Effector CD4-positive, alpha-beta T cell (primary cell): ENCODE data around the gene SDHAF1.
A peak's percentile ranks its signal among the peaks of the same experiment; 100 is the strongest.
"Not testable (repeated sequence)": the region's sequence is repeated elsewhere in the genome, so short reads cannot be mapped to it uniquely, and the experiment has no call there.

Experiments
- DNase-seq: peaks from one replicate; pipeline ENCODE4 v3.0.0-alpha.2; 2020
- total RNA-seq: gene quantifications from one replicate; lab custom pipeline; 2026; lab: John Stamatoyannopoulos, UW

Gene SDHAF1, protein sequence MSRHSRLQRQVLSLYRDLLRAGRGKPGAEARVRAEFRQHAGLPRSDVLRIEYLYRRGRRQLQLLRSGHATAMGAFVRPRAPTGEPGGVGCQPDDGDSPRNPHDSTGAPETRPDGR
- total RNA-seq = 8.4 reads per million, percentile 28 among the genes with 10 or more reads in this experiment

DNA sequence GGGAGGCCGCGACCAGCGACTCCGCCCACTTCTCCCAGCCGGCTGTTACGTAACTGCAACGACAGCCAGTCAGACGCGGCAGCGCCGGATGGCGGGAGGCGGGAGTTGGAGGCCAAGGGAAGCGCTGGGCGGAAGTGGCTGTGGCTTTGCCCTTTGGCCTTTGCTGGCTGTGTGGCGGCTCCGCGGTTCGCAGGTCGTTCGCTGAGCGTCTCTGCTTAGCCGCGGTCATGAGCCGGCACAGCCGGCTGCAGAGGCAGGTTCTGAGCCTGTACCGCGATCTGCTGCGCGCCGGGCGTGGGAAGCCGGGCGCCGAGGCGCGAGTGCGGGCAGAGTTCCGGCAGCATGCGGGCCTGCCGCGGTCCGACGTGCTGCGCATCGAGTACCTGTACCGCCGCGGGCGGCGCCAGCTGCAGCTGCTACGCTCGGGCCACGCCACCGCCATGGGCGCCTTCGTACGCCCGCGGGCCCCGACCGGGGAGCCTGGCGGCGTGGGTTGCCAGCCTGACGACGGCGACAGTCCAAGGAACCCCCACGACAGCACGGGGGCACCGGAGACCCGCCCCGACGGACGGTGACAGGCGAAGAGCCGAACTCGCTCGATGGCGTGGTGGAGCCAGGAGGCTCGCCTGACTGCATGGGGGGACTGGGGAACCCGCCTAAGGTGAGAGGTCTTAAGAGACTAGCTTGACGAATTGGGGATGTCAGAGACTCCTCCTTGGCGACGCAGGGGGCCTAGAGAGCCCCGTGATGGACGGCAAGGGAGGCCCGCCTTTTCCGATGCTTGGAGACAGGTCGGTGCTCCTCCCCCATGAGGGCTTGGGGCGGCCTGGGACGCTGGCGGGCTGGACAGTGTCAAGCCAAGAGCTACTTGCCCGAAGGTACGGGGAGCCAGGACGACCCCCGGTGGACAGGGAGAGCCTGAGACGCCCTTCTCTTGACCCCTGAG is at the start of gene SDHAF1:
Gene SDHAF1 (plus strand): TSS at position 141 of the 946 bp plus-strand sequence. CDS start 87 bp downstream, at position 228.
- DNase-seq = peak; percentile 87

DNA sequence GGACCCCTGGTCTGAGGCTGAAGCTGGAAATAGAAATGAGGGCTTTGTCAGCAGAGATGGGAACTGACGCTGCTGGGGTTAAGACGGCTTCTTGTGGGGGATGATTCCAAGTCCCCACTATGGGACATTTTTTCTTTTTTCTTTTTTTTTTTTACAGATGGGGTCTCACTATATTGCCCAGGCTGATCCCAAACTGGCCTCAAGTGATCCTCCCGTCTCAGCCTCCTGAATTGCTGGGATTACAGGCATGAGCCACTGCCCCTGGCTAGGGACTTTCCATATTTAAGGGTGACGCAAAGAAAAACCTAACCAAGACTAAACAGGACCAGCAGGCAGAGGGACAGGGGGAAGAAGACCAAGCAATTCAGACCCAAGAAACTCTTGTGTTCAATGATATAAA is 48.8 kb upstream of the SDHAF1 start:
- DNase-seq = no peak

DNA sequence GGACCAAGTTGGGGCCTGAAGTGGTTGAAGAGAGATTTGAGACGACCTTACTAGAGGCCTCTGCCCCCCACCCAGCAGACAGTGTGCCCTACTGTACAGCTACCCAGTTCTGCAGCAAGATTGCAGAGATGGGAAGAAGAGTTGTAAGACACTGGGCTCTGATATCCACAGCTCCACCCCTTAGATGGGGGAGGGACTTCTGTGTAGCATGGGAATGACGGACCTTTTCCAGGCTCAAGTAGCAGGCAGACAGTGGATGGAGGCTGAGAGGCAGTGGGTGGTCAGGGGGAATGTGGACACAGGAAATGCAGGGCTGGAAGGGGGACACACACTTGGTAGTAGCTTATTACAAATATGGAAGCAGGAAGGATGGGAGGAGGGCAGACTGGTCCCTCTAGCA is 45.9 kb upstream of the SDHAF1 start:
- no peak for DNase-seq

DNA sequence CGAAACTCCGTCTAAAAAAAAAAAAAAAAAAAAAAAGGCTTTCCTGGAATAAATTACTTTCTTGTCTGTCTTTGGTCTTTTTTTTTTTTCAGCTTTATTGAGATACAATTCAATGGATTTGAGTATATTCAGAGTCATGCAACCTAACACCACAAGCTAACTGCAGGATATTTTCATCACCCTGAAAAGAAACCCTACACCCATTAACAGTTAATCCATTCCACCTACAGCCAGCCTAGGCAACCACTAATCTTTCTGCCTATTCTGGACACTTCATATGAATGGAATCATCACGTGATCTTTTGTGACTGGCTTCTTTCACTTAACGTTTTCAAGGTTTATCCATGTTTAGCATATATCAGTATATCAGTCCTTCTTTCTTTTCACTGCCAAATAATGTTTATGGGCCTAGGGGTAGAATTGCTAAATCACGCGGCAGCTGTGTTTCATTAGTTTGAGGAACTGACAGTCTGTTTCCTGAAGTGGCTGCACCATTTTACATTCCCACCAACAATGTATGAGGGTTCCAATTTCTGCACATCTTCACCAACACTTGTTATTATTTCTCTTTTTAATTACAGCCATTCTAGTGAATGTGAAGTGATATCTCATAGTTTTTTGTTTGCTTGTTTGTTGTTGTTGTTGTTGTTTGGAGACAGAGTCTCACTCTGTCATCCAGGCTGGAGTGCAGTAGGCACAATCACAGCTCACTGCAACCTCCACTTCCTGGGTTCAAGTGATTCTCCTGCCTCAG is 38.9 kb upstream of the SDHAF1 start:
- no peak for DNase-seq

DNA sequence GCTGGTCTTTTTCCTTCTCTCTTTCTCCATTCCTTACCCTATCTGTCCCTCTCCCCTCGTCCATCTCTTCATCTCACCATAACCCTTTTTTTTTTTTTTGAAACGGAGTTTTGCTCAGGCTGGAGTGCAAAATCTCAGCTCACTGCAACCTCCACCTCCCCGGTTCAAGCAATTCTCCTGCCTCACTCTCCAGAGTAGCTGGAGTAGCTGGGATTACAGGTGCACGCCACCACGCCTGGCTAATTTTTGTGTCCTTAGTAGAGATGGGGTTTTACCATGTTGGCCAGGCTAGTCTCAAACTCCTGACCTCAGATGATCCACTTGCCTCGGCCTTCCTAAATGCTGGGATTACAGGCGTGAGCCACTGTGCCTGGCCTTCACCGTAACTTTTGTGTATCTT is 37.6 kb upstream of the SDHAF1 start:
- not testable (repeated sequence) for DNase-seq

DNA sequence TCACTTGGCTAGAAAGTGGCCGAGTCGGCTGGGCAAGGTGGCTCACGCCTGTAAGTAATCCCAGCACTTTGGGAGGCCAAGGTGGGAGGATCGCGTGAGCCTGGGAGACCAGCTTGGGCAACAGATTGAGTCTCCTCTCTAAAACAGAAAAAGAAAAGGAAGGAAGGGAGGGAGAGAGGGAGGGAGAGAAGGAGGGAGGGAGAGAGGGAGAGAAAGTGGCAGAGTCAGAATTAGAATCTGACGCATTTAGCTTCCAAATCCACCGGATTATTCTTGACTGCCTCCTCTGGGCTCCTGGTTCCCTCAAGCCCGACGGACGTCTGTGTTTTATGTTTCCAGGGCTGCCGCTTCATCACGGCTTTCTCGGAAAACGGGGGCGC is 36.3 kb upstream of the SDHAF1 start:
- no peak for DNase-seq

DNA sequence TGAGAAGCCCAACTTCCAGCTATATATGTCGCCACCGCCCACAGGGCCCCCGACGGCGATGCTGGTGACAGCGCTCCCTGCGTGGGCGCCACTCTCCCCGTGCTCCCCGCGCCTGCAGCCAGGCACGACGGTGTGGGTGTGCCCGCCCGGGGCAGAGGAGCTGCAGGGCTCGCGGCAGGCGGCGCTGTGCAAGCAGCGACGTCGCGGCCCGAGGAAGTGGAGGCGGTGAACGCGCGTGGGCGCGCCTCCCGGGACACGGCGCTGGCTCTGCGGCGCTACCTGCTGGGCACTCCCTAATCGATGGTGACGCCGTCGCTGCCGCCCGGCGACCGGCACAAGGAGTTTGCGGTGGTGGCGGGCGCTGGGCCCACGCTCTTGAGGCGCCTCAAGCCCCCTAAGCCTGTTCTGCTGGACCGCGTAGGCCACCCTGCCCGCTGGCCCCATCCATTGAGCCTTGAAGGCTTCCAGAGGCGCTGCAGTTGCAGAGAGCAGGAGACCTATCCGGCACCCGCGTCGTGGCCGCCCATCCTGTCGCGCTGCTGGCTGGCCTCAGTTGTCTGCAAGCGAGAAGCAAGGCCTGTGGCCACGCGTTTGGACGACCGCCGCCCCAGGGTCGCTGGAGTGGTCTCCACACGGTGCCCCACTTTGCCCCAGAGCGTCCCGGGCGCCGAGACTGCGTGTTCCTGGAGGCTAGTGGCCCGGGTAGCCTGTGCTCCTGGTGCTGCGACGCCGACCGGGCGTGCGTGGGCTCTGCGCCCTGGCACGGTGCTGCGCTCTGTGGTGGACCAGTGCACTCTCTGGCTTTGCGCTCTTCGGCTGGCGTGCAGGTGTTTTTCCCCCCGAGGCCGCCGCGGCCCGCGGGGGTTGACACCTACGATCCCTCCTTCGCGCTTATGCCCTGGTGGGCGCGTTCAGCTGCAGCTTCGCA is 35.7 kb upstream of the SDHAF1 start:
- peak; percentile 78 for DNase-seq

DNA sequence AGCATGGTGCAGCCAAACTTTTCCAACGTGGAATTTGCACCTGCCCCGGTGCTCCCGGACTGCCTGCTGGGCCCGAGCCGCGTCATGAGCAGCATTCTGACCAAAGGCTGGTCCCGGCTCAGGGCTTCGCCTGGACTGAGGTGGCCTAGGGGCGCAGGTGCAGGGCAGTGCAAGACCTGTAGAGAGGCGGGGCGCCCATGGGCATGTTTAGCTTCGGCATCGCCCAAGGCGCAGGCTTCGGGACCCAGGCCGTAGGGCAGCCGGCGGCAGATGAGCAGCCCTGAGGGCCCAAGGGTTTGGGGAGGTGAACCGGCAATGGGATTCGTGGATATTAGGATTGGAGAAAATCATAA is 35.0 kb upstream of the SDHAF1 start:
- no peak for DNase-seq

DNA sequence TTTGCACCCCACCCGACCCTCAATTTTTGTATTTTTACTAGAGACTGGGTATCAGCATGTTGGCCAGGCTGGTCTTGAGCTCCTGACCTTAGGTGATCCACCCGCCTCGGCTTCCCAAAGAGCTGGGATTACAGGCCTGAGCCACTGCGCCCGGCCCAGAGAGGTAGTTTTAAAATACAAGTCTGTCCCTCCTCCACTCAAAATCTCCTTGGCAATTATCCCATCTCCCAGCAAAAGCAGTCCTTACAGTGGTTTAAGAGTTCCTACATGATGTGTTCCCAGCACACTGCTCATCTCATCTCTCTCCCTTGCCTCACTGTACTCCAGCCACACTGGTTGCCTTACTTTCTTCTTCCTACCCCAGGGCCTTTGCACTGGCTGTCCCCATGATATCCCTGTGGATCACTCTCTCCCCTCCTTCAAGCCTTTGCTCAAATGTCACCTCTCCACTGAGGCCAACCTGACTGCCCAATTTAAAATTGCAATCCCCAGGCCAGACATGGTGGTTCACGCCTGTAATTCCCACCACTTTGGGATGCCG is 34.5 kb upstream of the SDHAF1 start:
- no peak for DNase-seq

DNA sequence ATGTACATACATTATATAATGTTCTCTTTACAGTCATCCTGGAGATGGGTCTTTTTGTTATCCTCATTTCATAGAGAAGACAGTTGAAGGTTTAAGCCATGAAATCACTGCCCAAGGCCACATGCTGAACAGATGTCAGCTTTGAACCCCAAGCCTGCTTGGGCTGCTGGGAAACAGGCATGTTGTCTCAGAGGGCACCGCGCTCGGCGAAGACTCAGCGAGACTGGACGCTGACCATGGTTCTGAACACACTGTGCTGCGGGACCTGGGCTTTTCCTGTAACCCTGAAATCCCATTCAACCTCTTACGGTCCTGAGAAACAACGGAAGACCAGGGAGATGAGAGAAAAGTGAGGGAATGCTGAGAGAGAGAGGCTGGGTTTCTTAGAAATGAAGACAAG is 31.5 kb upstream of the SDHAF1 start:
- no peak for DNase-seq

DNA sequence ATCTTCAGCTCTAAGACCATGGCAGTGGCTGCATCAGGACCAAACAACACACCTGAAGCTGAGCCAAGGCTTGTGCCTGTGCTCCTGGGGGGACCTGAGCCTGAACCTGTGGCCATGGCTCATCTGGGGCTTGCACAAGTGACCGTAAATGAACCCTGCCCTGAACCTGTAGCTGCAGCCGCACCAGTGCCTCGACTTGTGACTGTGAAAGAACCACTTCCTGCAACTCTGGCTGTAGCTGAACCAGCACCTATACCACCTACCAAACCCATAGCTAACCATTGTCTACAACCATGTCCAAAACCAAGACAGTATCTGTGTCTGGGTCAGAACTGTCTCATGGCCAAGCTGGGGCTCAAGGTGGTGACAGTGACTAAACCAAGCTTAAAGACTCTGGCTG is 28.2 kb upstream of the SDHAF1 start:
- no peak for DNase-seq

DNA sequence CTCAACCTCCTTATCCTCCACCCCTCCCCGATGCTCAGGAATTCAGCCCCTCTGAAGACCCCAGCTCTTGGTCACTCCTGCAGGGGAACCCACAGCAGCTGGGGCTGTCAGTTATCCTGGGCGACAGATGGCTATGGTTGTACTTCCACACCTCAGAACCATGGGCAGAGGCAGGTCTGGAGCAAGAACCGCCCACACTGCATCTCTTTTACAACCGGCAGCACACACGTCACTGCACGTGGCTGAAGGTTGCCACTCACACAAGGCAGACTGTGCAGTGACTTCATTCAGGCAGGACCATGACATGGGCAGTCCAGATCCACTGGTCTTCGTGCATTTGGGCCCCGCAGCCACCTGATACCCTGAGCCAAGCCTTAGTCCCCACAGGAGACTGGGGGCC is 21.5 kb upstream of the SDHAF1 start:
- no peak for DNase-seq

DNA sequence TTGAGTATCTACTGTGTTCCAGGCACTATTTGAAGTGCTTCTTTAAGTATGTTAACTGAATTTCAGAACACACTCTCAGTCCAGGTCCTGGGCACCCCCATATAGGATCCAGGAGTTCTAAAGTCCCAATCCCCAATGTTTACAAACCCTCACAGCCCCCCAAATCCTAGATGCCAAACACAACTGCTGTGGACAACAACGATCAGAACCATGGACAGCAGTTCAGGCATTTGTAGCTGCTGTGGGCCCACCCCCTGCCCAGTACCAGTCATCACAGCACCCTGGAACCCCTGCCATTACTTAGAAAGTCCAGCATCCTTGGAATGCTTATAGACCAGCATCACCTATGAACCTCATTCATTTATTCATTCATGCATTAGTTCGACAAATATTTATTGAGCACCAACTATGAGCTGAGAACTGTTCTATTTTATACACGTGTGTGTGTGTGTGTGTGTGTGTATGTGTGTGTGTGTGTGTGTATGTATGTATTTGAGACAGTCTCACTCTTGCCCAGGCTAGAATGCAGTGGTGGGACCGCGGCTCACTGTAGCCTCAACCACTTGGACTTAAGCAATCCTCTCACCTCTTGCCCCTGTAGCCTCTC is 19.3 kb upstream of the SDHAF1 start:
- DNase-seq = no peak

DNA sequence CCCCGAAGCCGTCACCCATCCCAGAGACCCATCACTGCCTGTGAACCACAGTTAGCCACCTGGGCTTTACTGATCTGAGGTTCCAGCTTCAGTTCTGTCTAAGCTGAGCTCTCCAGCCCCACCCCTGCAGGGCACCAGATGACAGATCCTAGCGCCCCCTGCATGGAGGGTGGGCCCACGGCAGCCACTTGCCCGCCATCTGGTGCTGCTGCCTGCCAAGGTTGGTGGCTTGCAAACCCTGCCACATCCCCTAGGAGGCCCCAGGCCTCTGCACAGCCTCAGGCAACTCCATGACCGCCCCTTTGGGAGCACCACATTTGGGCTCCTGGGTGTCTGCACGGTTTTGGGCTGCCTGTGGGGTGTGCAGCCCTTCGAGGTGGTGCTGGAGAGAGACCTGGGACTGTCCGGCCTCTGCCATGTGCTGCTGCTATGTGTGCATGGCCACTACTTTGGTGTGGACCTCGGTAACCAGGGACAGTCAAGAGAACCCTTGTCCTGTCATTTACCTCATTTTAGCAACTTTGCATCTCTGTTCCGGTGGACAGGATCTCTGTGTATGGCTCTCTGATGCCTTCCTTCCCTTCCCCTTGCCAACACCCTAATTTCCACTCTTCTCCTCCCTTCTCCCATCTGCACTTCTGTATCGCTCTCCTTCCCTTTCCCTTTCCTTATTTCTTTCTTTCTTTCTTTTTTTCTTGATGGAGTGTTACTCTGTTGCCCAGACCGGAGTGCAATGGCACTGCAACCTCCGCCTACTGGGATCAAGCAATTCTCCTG is 17.4 kb upstream of the SDHAF1 start:
- DNase-seq = no peak

DNA sequence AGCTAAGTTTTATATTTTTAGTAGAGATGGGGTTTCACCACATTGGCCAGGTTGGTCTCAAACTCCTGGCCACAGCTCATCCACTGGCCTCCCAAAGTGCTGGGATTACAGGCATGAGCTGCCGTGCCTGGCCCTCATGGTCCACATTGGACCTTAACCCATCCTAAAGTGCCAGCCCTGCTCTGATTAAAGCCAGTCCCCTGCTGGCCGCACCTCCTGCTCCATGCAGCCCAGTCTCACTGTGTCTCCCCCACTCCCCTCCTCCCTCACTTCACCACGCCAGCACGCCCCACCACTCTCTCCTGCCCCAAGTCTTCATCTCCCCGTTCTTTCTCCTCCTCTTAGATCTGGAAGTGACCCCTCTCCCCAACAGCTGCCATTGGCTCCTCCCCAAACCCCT is 16.7 kb upstream of the SDHAF1 start:
- no peak for DNase-seq

DNA sequence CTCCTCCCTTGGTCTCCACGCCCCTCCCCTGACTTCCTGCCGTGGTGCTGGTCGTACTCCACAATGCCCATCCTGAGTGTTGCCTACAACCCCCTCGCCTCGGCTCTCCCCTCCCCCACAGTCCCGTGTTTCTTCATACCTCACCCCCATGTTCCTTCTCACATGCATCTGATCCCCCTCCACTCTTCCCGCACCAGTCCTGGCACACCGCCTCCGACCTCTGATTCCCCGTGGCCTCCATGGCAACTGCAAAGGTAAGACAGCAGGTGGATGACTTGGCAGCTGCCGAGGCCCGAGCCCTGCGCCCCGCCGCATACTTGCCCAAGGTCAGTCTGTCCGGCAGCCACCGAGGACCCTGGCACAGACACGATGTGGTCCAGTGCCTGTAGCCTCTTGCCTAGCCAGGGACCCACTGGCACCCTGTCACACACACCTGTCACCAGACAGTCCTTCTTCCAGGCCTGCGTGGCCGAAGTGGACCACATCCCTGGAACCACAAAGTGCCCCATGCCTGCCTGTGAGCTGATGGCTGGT is 16.1 kb upstream of the SDHAF1 start:
- no peak for DNase-seq

DNA sequence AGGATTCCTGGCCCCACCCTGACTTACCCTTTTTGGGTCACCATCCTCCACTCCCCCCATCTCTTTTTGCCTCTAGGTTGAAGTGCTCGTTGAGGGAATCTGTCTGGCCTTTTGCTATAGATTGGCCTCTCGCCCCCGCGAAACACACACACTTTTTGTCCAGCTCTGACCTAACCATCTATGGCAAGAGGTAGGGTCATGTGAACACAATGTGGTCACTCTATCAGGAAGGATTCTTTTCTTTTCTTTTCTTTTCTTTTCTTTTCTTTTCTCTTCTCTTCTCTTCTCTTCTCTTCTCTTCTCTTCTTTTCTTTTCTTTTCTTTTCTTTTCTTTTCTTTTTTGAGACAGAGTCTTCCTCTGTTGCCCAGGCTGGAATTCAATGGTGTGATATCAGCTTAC is 14.0 kb upstream of the SDHAF1 start:
- DNase-seq = not testable (repeated sequence)

DNA sequence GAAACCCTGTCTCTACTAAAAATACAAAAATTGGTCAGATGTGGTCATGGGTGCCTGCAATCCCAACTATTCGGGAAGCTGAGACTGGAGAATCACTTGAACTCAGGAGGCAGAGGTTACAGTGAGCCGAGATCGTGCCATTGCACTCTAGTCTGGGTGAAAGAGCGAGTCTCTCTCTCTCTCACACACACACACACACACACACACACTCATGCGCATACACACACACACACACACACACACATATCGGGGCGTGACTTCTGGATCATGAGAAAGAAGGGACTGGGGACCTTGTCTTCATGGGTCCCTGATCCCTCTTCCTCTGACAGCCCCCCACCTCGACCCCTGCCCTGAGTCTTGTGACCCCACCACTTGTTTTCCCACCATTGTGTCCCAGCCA is 11.8 kb upstream of the SDHAF1 start:
- no peak for DNase-seq

DNA sequence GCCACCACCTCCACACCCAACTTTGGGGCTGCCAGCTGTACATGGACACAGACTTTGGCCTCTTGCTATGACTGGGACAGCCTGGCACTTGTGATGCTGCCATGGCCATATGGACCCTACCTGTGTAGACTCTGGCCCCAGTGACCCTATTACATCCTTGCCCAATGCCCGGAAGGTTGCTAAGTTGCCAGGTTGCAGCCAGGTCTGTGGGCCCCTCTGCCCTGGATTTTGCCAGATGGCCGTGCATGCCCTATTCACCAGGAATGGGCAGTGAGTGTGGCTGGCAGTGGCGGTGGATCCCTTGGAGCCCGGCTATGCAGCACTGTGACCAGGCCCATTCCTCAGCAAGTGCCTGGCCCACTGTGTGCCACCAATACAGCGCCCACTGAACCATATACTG is 8.9 kb upstream of the SDHAF1 start:
- DNase-seq = no peak

DNA sequence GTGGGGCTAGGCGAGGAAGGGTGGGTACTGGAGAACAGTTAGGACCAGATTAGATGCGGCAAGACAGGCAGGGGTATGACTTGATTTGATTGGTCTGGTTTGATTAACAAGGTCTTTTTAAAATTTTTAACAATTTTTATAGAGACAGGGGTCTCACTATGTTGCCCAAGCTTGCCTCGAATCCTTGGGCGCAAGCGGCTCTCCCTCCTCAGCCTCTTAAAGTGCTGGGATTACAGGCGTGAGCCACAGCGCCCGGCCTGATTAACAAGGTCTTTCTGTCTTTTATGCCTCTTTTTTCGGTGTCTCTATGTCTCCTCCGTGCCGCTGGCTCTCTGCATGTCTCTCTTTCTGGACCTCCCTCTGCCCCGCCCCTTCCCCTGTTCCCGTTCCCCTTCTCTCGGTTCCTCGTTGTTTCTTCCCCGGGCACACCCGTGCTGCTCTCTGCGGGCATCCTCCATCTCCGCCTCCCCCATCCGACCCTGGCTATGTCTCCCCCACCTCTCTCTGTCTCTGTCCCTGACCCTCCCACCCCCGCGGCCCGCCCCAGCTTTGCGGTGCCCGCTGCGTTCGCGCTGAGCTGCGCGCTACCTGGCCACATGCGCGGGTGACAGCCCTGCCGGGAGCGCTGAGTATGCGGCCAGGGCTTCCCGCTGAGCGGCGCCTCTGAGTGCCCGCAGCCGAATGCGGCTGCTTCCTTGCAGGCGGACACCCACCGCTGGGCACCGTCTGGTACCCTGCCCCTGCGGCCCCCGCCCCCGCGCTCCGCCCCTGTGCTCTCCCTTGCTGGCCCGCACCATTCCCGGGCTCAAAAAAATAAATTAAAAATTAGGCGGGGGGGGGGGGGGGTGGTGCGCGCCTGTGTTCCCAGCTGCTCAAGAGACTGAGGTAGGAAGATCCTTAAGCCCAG is 8.1 kb upstream of the SDHAF1 start:
- DNase-seq = no peak
